ENCODE measurements around the gene MPZL3.

DNA sequence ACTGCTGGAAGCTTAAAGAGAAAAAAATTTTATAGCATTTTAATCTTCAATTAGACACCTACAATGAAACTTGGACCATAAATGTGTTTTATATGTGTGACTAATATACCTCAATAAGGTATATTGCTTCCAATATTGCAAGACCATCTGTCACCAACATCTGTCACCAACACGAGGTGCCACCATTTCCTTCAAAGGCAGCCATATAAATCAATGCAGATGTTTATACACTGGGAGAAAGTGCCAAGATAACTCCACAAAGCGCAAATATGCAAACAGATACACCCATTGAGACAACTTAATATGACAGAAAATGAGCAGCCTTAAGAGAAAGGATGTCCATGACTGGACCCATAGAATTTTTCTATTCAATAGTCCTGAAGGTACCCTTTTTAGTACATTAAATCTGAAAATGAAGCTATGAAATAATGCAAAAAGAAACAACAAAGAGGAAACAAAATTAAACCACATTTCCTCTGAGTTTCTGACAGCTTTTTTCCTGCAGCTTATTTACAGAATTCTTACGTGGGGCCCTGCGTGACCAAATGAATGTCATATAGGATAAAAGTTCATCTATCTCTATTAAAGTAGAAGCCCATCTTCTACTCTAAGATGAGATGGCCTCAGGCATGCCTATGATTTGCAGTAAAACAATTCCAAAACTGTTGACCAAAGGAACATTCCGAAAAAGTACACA is 12.5 kb downstream of the MPZL3 start:
- TF ChIP-seq POLR2A (IDR thresholded peaks at IDR 0.05; ENCODE audit: low read depth, low read length) (no peak), POLR2AphosphoS5 (IDR thresholded peaks at IDR 0.05; ENCODE audit: low read depth, low read length) (no peak)

Data from GM12892 (cell line).